ENCODE results near the gene TPD52L1. TPM values are rescaled to one million over a fixed set of nuclear protein-coding genes. Genes with fewer than 3 reads are reported as not detected.

Gene TPD52L1
- total and polyA plus RNA-seq, 2 of the 13 experiments (the other 11 are each of a cell fraction or from before 2014, with no cell fraction given), result 0.49 to 0.53 TPM

- no peak for TF ChIP-seq ZNF547 (CRISPR knock-in tag; IDR thresholded peaks at IDR 0.05)
These were observed 44.9 kb downstream of the TPD52L1 start (continued) for GRCh38 chr6:125198398-125198937.

GRCh38 chr6:125200941-125201340, 47.4 kb downstream of the TPD52L1 start:
- intact Hi-C loops (cut with micrococcal nuclease; ENCODE audit: unreplicated experiment) (no loop called here), in situ Hi-C loops (cut with HindIII; ENCODE audit: extremely low pct_ligation_motif_present, low pct_unique_long_range_greater_than_20kb) (no loop called here)
- POLR2A ChIA-PET, result no interaction called here
- ATAC-seq (no peak), DNase-seq (ENCODE audit: low spot score) (no peak), FAIRE-seq (no peak)
- Histone ChIP-seq H3K27me3 (ENCODE audit: control insufficient read depth in 1 of 2, insufficient read depth in 2 of 2, low read length in 2 of 2) (no peaks in the 10 kb centered on the region), H3K4me1 (ENCODE audit: insufficient read depth, low read length) (no peaks in the 10 kb centered on the region), H3K36me3 (replicated peaks in 1 of 2; ENCODE audit: control insufficient read depth in 1 of 2, insufficient read depth in 2 of 2, low read length in 2 of 2) (no peaks in the 10 kb centered on the region), H4K20me1 (ENCODE audit: insufficient read depth, low read length) (no peaks in the 10 kb centered on the region), H3K4me2 (ENCODE audit: low read depth, low read length) (no peak overlapping the region), H3K4me3 (replicated peaks in 1 of 3; ENCODE audit: insufficient read depth in 1 of 3, low read depth in 2 of 3, low read length in 3 of 3) (no peak overlapping the region), H2AFZ (ENCODE audit: low read length) (no peak overlapping the region), H3K27ac (ENCODE audit: extremely low read length, insufficient read depth, low read length) (no peak overlapping the region), H3K9me3 (ENCODE audit: low read length) (no peaks in the 10 kb centered on the region), H3K79me2 (ENCODE audit: insufficient read depth, low read length) (no peaks in the 10 kb centered on the region), H3K9ac (ENCODE audit: insufficient read depth, low read depth, low read length) (no peak overlapping the region)
- TF ChIP-seq GZF1 (CRISPR knock-in tag; IDR thresholded peaks at IDR 0.05) (no peak), ZNF800 (CRISPR knock-in tag; IDR thresholded peaks at IDR 0.05) (no peak), ZNF512B (CRISPR knock-in tag; IDR thresholded peaks at IDR 0.05; ENCODE audit: borderline replicate concordance) (no peak), ZNF572 (CRISPR knock-in tag; IDR thresholded peaks at IDR 0.05) (no peak), ZNF577 (CRISPR knock-in tag; IDR thresholded peaks at IDR 0.05; ENCODE audit: borderline replicate concordance, low read depth) (no peak), ZNF878 (CRISPR knock-in tag; IDR thresholded peaks at IDR 0.05) (no peak), ZKSCAN8 (CRISPR knock-in tag; IDR thresholded peaks at IDR 0.05; ENCODE audit: borderline replicate concordance) (no peak), ZNF841 (CRISPR knock-in tag; IDR thresholded peaks at IDR 0.05; ENCODE audit: borderline replicate concordance) (no peak), PRPF4 (IDR thresholded peaks at IDR 0.05; ENCODE audit: low read depth, low read length, poor library complexity, severe bottlenecking) (no peak), KLF15 (CRISPR knock-in tag; IDR thresholded peaks at IDR 0.05; ENCODE audit: borderline replicate concordance) (no peak)
- 18% methylated on average over 3 of the region's 3 CpGs for WGBS (ENCODE audit: low lambda C conversion rate)
- BruUV-seq (replicated peaks), result no TSS peak
- CTCF ChIA-PET (ENCODE audit: low intra/inter-chr PET ratio, low total read pairs), result no interaction called here
